HL-60 (cell line): Measurements from ENCODE around the gene BCL10.

Experiments
- DNase-seq, 2 experiments: peaks; one replicate each; pipeline ENCODE4 v3.0.0-alpha.2; 2010 to 2020; ENCODE audit warnings: low read depth in 1 of 2, low spot score in 1 of 2
- H3K27ac ChIP-seq: fragments of 250-450 bp; sonication (Bioruptor Pico); replicated peaks from 2 replicates; pipeline ENCODE4 v1.5.1; 2020; ENCODE audit warnings: mild to moderate bottlenecking, moderate library complexity
- H3K27me3 ChIP-seq: fragments of 250-450 bp; sonication (Bioruptor Pico); 2 replicates; pipeline ENCODE4 v1.5.1; 2021; ENCODE audit warnings: mild to moderate bottlenecking, moderate library complexity; ENCODE audit not compliant: insufficient read depth, poor library complexity, severe bottlenecking
- H3K4me3 ChIP-seq: replicated peaks from 2 replicates; pipeline ENCODE4 v1.5.1; 2011; ENCODE audit warnings: mild to moderate bottlenecking, control low read depth, low read length; ENCODE audit not compliant: insufficient read depth
- GABPA ChIP-seq: IDR thresholded peaks from 2 replicates; pipeline ENCODE4 v1.6.1; 2012; ENCODE audit warnings: low read depth
- POLR2AphosphoS5 ChIP-seq: IDR thresholded peaks from 2 replicates; pipeline ENCODE4 v1.6.1; 2012; ENCODE audit warnings: low read depth
- SPI1 ChIP-seq: IDR thresholded peaks from 2 replicates; pipeline ENCODE4 v1.6.1; 2012; ENCODE audit warnings: low read depth, mild to moderate bottlenecking, borderline replicate concordance
- TF ChIP-seq, protein P1 (sequence below): IDR thresholded peaks from one replicate; pipeline ENCODE4 v1.5.1; 2011; ENCODE audit warnings: low read length, control low read depth, inconsistent platforms; ENCODE audit not compliant: insufficient read depth
- TF ChIP-seq, protein P2 (sequence below): IDR thresholded peaks from 2 replicates; pipeline ENCODE4 v1.6.1; 2012; ENCODE audit warnings: low read depth; ENCODE audit not compliant: insufficient replicate concordance

BCL10 gene

DNA sequence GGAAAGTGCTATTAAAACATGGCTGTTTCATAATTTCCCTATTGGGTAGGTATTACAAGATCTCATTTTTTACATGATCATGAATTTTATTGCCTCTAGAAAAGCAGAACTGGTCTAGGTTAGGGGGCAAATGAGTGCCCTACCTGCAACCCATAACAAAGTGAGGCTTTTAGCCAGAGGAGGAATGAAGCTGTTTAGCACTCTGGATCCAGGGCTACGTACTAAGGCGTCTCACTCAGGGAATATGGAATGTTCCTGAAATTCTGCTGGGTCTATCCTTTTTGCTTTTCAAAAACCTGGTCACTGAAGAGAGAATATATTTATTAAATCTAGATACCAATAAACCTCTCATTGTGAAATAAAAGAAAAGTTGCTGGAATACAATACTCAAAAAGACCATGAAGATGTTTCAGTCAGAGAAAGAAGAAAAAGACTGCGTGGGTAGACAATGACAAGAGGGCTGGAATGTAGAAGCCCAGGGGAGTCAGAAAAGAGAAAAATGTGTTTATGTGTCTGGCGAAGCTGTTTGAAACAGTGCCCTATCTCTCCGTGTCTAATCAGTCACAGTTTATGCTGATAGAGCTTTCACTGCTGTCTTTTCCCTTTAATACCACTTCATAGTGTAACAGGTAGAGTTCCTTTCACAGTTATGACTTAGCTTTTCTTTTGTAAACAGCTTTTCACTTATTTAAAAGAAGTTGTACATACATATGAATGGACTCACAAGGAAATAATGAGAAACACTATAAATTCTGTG lies 50.6 kb downstream of the BCL10 start:
- Histone ChIP-seq H3K4me3 (no peak overlapping the region), H3K27me3 (no peaks in the 10 kb centered on the region), H3K27ac (no peak overlapping the region)
- no peak for DNase-seq
- no peak for TF ChIP-seq GABPA
- TF ChIP-seq, protein P1, sequence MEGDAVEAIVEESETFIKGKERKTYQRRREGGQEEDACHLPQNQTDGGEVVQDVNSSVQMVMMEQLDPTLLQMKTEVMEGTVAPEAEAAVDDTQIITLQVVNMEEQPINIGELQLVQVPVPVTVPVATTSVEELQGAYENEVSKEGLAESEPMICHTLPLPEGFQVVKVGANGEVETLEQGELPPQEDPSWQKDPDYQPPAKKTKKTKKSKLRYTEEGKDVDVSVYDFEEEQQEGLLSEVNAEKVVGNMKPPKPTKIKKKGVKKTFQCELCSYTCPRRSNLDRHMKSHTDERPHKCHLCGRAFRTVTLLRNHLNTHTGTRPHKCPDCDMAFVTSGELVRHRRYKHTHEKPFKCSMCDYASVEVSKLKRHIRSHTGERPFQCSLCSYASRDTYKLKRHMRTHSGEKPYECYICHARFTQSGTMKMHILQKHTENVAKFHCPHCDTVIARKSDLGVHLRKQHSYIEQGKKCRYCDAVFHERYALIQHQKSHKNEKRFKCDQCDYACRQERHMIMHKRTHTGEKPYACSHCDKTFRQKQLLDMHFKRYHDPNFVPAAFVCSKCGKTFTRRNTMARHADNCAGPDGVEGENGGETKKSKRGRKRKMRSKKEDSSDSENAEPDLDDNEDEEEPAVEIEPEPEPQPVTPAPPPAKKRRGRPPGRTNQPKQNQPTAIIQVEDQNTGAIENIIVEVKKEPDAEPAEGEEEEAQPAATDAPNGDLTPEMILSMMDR: no peak

DNA sequence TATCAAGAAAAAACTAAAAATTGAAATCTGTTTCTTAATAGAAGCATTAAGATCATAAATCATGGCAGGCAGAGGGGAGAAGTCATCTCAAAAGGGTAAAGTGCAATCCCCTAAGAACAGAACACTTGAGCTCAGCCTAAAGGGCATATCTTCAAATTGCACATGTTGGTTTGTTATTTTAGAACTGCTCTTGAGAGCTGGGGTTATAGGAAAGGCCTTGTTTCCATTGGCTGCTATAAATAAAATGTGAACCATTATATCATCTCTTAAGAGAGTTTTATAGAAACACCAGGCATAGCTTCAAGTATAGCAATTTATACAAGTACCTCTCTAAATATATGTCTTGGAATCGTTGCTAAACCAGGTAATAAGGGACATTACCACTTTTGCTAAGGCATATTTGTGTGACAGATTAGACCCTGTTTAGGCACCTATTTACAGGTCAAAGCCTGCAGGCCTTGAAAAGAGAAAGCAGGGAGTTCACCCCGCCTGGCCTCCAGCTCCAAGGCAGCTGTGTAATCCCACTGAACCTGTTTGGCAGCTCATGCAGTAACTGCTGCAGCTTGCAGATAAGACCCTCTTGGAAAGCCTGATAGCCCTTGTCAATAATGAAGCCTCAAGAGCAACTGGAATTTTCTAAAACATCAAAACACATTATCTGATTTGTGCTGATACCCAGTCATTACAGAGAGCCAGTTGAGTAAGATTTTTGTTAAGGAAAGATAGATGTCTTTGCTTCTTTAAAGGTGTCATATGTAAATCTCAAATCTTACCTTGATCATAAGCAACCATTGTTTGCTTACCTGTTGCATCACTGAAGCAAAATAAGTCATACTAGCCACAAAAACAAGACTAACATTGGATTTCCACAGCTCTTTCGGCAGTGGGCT lies 51.5 kb downstream of the BCL10 start:
- H3K4me3 ChIP-seq: no peak overlapping the region
- TF ChIP-seq, protein P1: no peak
- TF ChIP-seq POLR2AphosphoS5: no peak
- TF ChIP-seq SPI1: no peak
- TF ChIP-seq GABPA: no peak
- TF ChIP-seq, protein P2, sequence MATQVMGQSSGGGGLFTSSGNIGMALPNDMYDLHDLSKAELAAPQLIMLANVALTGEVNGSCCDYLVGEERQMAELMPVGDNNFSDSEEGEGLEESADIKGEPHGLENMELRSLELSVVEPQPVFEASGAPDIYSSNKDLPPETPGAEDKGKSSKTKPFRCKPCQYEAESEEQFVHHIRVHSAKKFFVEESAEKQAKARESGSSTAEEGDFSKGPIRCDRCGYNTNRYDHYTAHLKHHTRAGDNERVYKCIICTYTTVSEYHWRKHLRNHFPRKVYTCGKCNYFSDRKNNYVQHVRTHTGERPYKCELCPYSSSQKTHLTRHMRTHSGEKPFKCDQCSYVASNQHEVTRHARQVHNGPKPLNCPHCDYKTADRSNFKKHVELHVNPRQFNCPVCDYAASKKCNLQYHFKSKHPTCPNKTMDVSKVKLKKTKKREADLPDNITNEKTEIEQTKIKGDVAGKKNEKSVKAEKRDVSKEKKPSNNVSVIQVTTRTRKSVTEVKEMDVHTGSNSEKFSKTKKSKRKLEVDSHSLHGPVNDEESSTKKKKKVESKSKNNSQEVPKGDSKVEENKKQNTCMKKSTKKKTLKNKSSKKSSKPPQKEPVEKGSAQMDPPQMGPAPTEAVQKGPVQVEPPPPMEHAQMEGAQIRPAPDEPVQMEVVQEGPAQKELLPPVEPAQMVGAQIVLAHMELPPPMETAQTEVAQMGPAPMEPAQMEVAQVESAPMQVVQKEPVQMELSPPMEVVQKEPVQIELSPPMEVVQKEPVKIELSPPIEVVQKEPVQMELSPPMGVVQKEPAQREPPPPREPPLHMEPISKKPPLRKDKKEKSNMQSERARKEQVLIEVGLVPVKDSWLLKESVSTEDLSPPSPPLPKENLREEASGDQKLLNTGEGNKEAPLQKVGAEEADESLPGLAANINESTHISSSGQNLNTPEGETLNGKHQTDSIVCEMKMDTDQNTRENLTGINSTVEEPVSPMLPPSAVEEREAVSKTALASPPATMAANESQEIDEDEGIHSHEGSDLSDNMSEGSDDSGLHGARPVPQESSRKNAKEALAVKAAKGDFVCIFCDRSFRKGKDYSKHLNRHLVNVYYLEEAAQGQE: no peak
- no peak for DNase-seq
- H3K27me3 ChIP-seq: no peaks in the 10 kb centered on the region
- H3K27ac ChIP-seq: no peak overlapping the region

DNA sequence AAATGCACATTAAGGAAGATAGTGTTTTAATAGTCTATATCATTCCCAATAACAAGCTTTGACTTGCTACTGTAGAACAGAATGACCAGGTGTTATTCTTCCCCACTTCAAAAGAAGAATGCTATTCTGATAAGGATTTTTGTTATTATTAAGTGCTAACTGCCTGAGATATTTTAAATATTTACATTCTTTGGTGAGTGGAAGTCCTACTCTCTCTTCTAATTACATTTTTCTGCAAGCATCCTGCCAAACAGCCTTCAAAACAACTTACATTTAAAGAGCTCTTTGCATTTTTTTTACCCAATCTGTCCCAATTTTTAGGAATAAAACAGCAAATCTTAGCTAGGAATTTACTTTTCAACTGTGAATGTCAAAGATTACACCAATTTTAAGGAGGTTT lies 52.1 kb downstream of the BCL10 start:
- Histone ChIP-seq H3K27ac (no peak overlapping the region), H3K4me3 (no peak overlapping the region), H3K27me3 (no peaks in the 10 kb centered on the region)
- DNase-seq: no peak
- no peak for TF ChIP-seq GABPA
- TF ChIP-seq, protein P1: no peak
- TF ChIP-seq SPI1: no peak
- TF ChIP-seq POLR2AphosphoS5: no peak
- TF ChIP-seq, protein P2: no peak
